CD14-positive monocyte (primary cell): Measurements from ENCODE around the gene GALNT18. TPM values are rescaled to one million over a fixed set of nuclear protein-coding genes. Genes with fewer than 3 reads are reported as not detected.

ENCODE experiments used
- DNase-seq, 3 donors: peaks; one replicate each; pipeline ENCODE4 v3.0.0-alpha.2; 2011 to 2022
- H2AFZ ChIP-seq: 2 replicates; pipeline ENCODE4 v1.6.0; 2012; ENCODE audit warnings: mild to moderate bottlenecking, low read depth, low read length, inconsistent platforms; ENCODE audit not compliant: insufficient read depth, poor library complexity, severe bottlenecking
- H3K27ac ChIP-seq, 2 donors: 1 replicate in 1 of 2; 2 replicates in 1 of 2; pipeline ENCODE4 v1.5.1; 2012 to 2013; ENCODE audit warnings: low read length in 2 of 2, control low read depth in 1 of 2, inconsistent platforms in 1 of 2, low read depth in 1 of 2, mild to moderate bottlenecking in 1 of 2
- H3K27me3 ChIP-seq, 2 donors: one replicate each; pipeline versions ENCODE4 v1.6.0 to v1.6.1; 2011 to 2013; ENCODE audit warnings: low read length in 2 of 2; ENCODE audit not compliant: control insufficient read depth in 2 of 2, insufficient read depth in 2 of 2
- H3K36me3 ChIP-seq, 2 donors: replicated peaks in 1 of 2; 1 replicate in 1 of 2; 2 replicates in 1 of 2; pipeline versions ENCODE4 v1.5.1 to v1.6.1; 2012 to 2013; ENCODE audit warnings: low read length in 2 of 2, control low read depth in 1 of 2, inconsistent platforms in 1 of 2, mild to moderate bottlenecking in 1 of 2; ENCODE audit not compliant: insufficient read depth in 2 of 2, control insufficient read depth in 1 of 2
- H3K4me1 ChIP-seq, 2 donors: 1 replicate in 1 of 2; 2 replicates in 1 of 2; pipeline versions ENCODE4 v1.5.1 to v1.6.1; 2012 to 2013; ENCODE audit warnings: low read length in 2 of 2, control low read depth in 1 of 2, inconsistent platforms in 1 of 2, mild to moderate bottlenecking in 1 of 2, moderate library complexity in 1 of 2; ENCODE audit not compliant: insufficient read depth in 2 of 2, control insufficient read depth in 1 of 2
- H3K4me2 ChIP-seq: replicated peaks from 2 replicates; pipeline ENCODE3; 2012; ENCODE audit warnings: low read length, moderate library complexity, mild to moderate bottlenecking; ENCODE audit not compliant: poor library complexity, severe bottlenecking; ENCODE audit errors: extremely low read depth
- H3K4me3 ChIP-seq, 3 experiments: fragments of 200-600 bp in 1 of 3; sonication (generic) in 1 of 3; replicated peaks in 1 of 3; 1 replicate in 2 of 3; 2 replicates in 1 of 3; pipeline ENCODE4 v1.5.1; 2011 to 2013; ENCODE audit warnings: low read length in 3 of 3, mild to moderate bottlenecking in 3 of 3, control low read depth in 2 of 3, low read depth in 2 of 3, inconsistent platforms in 1 of 3, moderate library complexity in 1 of 3
- H3K79me2 ChIP-seq: 2 replicates; pipeline ENCODE4 v1.6.0; 2012; ENCODE audit warnings: mild to moderate bottlenecking, control low read depth, inconsistent platforms, low read length, moderate library complexity; ENCODE audit not compliant: insufficient read depth
- H3K9ac ChIP-seq: 2 replicates; pipeline ENCODE4 v1.6.0; 2017; ENCODE audit warnings: low read length, mild to moderate bottlenecking; ENCODE audit not compliant: insufficient read depth, poor library complexity, severe bottlenecking
- H3K9me3 ChIP-seq, 2 donors: replicated peaks in 1 of 2; 1 replicate in 1 of 2; 2 replicates in 1 of 2; pipeline versions ENCODE4 v1.5.1 to v1.6.1; 2012 to 2013; ENCODE audit warnings: low read length in 2 of 2, control low read depth in 1 of 2; ENCODE audit not compliant: control insufficient read depth in 1 of 2, insufficient read depth in 1 of 2
- H4K20me1 ChIP-seq: 2 replicates; pipeline ENCODE4 v1.6.0; 2012; ENCODE audit warnings: mild to moderate bottlenecking, low read length, control low read depth, moderate library complexity; ENCODE audit not compliant: insufficient read depth
- H3K27ac Mint-ChIP-seq, 7 donors: one replicate each; pipeline ENCODE4 v1.8.0; 2020; ENCODE audit warnings: mild to moderate bottlenecking in 7 of 7, mixed read lengths in 7 of 7, moderate library complexity in 6 of 7, inconsistent platforms in 2 of 7
- H3K27me3 Mint-ChIP-seq, 3 donors: one replicate each; pipeline ENCODE4 v1.8.0; 2021 to 2022; ENCODE audit warnings: low read depth in 3 of 3, mild to moderate bottlenecking in 3 of 3, mixed read lengths in 3 of 3, moderate library complexity in 3 of 3, inconsistent platforms in 1 of 3
- H3K36me3 Mint-ChIP-seq, 2 donors: one replicate each; pipeline ENCODE4 v1.8.0; 2020; ENCODE audit warnings: mixed read lengths in 2 of 2, inconsistent platforms in 1 of 2, mild to moderate bottlenecking in 1 of 2
- H3K4me1 Mint-ChIP-seq: one replicate; pipeline ENCODE4 v1.8.0; 2020; ENCODE audit warnings: mild to moderate bottlenecking, mixed read lengths
- H3K4me3 Mint-ChIP-seq, 2 donors: one replicate each; pipeline ENCODE4 v1.8.0; 2020; ENCODE audit warnings: mild to moderate bottlenecking in 2 of 2, mixed read lengths in 2 of 2, moderate library complexity in 1 of 2
- H3K9me3 Mint-ChIP-seq, 7 donors: one replicate each; pipeline ENCODE4 v1.8.0; 2020 to 2022; ENCODE audit warnings: mixed read lengths in 7 of 7, mild to moderate bottlenecking in 6 of 7, moderate library complexity in 6 of 7, inconsistent platforms in 2 of 7
- CTCF ChIP-seq: fragments of 200-600 bp; IDR thresholded peaks from one replicate; pipeline ENCODE4 v1.8.0; 2022; ENCODE audit warnings: antibody characterized with exemption, mild to moderate bottlenecking
- WGBS: methylation state at CpG from one replicate; pipeline ENCODE4 v1.1.5; 2013; ENCODE audit warnings: missing lambda C conversion rate; ENCODE audit not compliant: insufficient coverage; 5-methylcytosine and 5-hydroxymethylcytosine counted together
- intact Hi-C, 2 donors: fragments of 100-400 bp; cut with micrococcal nuclease; formaldehyde crosslinking; loops; one replicate each; pipeline versions ENCODE4 v1.15.0 to v1.15.1; 2023
- polyA plus RNA-seq, 3 donors: library from polyadenylated mRNA; depleted of rRNA in 1 of 3; unstranded in 2 of 3; stranded (reverse) in 1 of 3; fragments of 300-500 nt in 2 of 3; fragments of >200 nt in 1 of 3; fragmentation: Illumina TruSeq in 2 of 3; gene quantifications; 1 replicate in 2 of 3; 2 replicates in 1 of 3; pipeline ENCODE4 v1.2.3, GENCODE V29; 2012 to 2021

Gene GALNT18
- polyA plus RNA-seq, 3 donors = not detected

- H3K27ac ChIP-seq = no peak overlapping the region
- Mint-ChIP-seq H3K4me1 (peaks cover 9% of the 10 kb centered on the region), H3K27ac (no peak overlapping the region), H3K27me3 (peaks cover 4 to 5% (median 4%) of the 10 kb centered on the region in 3 donors), H3K4me3 (no peak overlapping the region), H3K36me3 (no peaks in the 10 kb centered on the region), H3K9me3 (peaks cover 0 to 21% (median 7%) of the 10 kb centered on the region in 7 donors)
- peaks cover 0 to 2% of the 10 kb centered on the region in 2 donors for H3K9me3 ChIP-seq
- no peaks in the 10 kb centered on the region for H3K36me3 ChIP-seq
- H3K79me2 ChIP-seq = no peaks in the 10 kb centered on the region
- H4K20me1 ChIP-seq = no peaks in the 10 kb centered on the region
- WGBS = no CpG with 5 or more reads among the region's 1 CpG
- no peak overlapping the region for H3K9ac ChIP-seq
- H2AFZ ChIP-seq = no peak overlapping the region
- peaks cover 17 to 19% of the 10 kb centered on the region in 2 donors for H3K4me1 ChIP-seq
- no peak for TF ChIP-seq CTCF
- DNase-seq = no peak
- H3K27me3 ChIP-seq = peaks cover 0 to 8% of the 10 kb centered on the region in 2 donors
- no peak overlapping the region for H3K4me2 ChIP-seq
- intact Hi-C loops = no loop called here
- no peak overlapping the region for H3K4me3 ChIP-seq
These were observed 255.0 kb downstream of the GALNT18 start for GRCh38 chr11:11366793-11367192.

DNA sequence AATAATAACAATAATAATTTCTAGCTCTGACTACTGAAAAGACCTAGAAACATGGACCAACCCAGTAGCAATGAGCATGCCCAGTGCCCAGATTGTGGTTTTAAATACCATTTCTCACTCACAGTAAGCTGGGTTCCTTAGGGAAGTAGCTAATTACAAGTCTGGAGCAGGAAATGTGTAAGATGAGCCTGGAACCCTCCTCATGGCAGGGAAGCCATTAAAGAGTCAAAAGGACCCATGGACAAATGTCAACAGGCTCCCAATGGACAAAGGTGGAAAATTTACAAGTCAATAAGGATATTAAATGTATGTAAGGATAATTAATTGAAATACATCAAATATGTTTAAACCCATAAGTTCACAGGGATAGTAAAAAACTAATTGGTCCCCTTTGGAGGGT, 258.1 kb downstream of the GALNT18 start:
- Histone ChIP-seq H3K4me2 (no peak overlapping the region), H3K4me1 (no peaks in the 10 kb centered on the region), H3K27me3 (peaks cover 3 to 10% of the 10 kb centered on the region in 2 donors), H3K27ac (no peak overlapping the region), H2AFZ (no peak overlapping the region), H3K79me2 (no peaks in the 10 kb centered on the region), H3K9ac (no peak overlapping the region), H4K20me1 (no peaks in the 10 kb centered on the region), H3K9me3 (peaks cover 0 to 2% of the 10 kb centered on the region in 2 donors), H3K36me3 (no peaks in the 10 kb centered on the region), H3K4me3 (no peak overlapping the region)
- TF ChIP-seq CTCF = no peak
- Mint-ChIP-seq H3K27ac (no peak overlapping the region), H3K4me3 (no peak overlapping the region), H3K4me1 (no peaks in the 10 kb centered on the region), H3K9me3 (peaks cover 0 to 16% (median 7%) of the 10 kb centered on the region in 7 donors), H3K36me3 (no peaks in the 10 kb centered on the region), H3K27me3 (peaks cover 4 to 13% (median 10%) of the 10 kb centered on the region in 3 donors)
- DNase-seq = no peak
- intact Hi-C loops = no loop called here
